H1 (cell line): ENCODE data around the gene ZNF337.

Experiments used
- CTCF ChIP-seq, 3 experiments: IDR thresholded peaks; 1 replicate in 2 of 3; 2 replicates in 1 of 3; pipeline versions ENCODE4 v1.5.1 to v1.6.1; 2011; ENCODE audit warnings: low read length in 3 of 3, mild to moderate bottlenecking in 3 of 3, inconsistent platforms in 2 of 3, low read depth in 1 of 3, moderate library complexity in 1 of 3; ENCODE audit not compliant: insufficient read depth in 1 of 3; ENCODE audit errors: control extremely low read depth in 1 of 3
- EZH2 ChIP-seq: fragments of 200-600 bp; sonication (generic); IDR thresholded peaks from 2 replicates; pipeline ENCODE4 v1.7.1; 2012; ENCODE audit warnings: low read depth, mild to moderate bottlenecking, moderate library complexity, low read length, inconsistent platforms; ENCODE audit not compliant: severe bottlenecking
- HDAC2 ChIP-seq, 2 experiments: fragments of 300-600 bp in 1 of 2; sonication (generic) in 1 of 2; IDR thresholded peaks; 2 replicates each; pipeline ENCODE4 v1.6.1; 2011 to 2012; ENCODE audit warnings: low read depth in 2 of 2, low read length in 2 of 2, mild to moderate bottlenecking in 2 of 2, moderate library complexity in 2 of 2, borderline replicate concordance in 1 of 2, inconsistent platforms in 1 of 2
- MAX ChIP-seq: IDR thresholded peaks from 2 replicates; pipeline ENCODE4 v1.6.1; 2012; ENCODE audit warnings: inconsistent platforms
- POLR2AphosphoS5 ChIP-seq: IDR thresholded peaks from 2 replicates; pipeline ENCODE4 v1.6.1; 2011; ENCODE audit warnings: low read depth, low read length
- TEAD4 ChIP-seq: IDR thresholded peaks from 2 replicates; pipeline ENCODE4 v1.6.1; 2012; ENCODE audit warnings: low read depth, low read length, inconsistent platforms, mixed read lengths

GRCh38 chr20:25676164-25676809, 20.4 kb downstream of the ZNF337 start:
- TF ChIP-seq CTCF (IDR thresholded peaks at IDR 0.05; ENCODE audit: control extremely low read depth in 1 of 3, insufficient read depth in 1 of 3, low read depth in 1 of 3, low read length in 3 of 3) (no peak), TEAD4 (no peak), EZH2 (no peak), POLR2AphosphoS5 (no peak), HDAC2 (IDR thresholded peaks at IDR 0.05; ENCODE audit: borderline replicate concordance in 1 of 2, low read depth in 2 of 2, low read length in 2 of 2) (no peak), MAX (no peak)
